ENCODE measurements around the gene PRR5L.

Gene PRR5L

GRCh38 chr11:36460220-36460619 is 164.1 kb downstream of the PRR5L start:
- WGBS (ENCODE audit: extremely low coverage, insufficient coverage, insufficient read length), result no CpG with 5 or more reads among the region's 10 CpGs
- Histone ChIP-seq H2AK5ac (ENCODE audit: low read length) (no peak overlapping the region), H3K27me3 (ENCODE audit: insufficient read depth, low read length) (no peaks in the 10 kb centered on the region), H4K12ac (ENCODE audit: low read depth, low read length) (no peak overlapping the region), H3K4me2 (ENCODE audit: low read length) (no peak overlapping the region), H3K79me1 (ENCODE audit: low read length) (peaks cover 16% of the 10 kb centered on the region), H3K27ac (ENCODE audit: low read depth, low read length) (no peak overlapping the region), H2BK5ac (ENCODE audit: low read depth, low read length, poor library complexity) (no peak overlapping the region), H4K91ac (ENCODE audit: low read depth, low read length) (no peak overlapping the region), H3K18ac (ENCODE audit: low read length) (no peak overlapping the region), H3K4ac (ENCODE audit: low read depth, low read length) (no peak overlapping the region), H3K14ac (ENCODE audit: low read length) (no peak overlapping the region), H3K9ac (ENCODE audit: low read length) (no peak overlapping the region), H3K36me3 (ENCODE audit: control insufficient read depth in 1 of 2, insufficient read depth in 2 of 2, low read length in 2 of 2) (peaks cover 8 to 17% of the 10 kb centered on the region in 2 experiments), H3K4me1 (ENCODE audit: control insufficient read depth in 1 of 2, insufficient read depth in 2 of 2, low read length in 2 of 2) (peaks cover 22% of the 10 kb centered on the region in 2 experiments), H3K9me3 (ENCODE audit: insufficient read depth, low read depth, low read length) (no peaks in the 10 kb centered on the region), H3K4me3 (ENCODE audit: low read depth, low read length) (no peak overlapping the region), H2AFZ (ENCODE audit: insufficient read depth, low read length, poor library complexity) (no peak overlapping the region), H2BK120ac (ENCODE audit: insufficient read depth, low read length, poor library complexity) (no peak overlapping the region), H4K8ac (ENCODE audit: low read depth, low read length) (no peak overlapping the region), H2BK12ac (ENCODE audit: low read length) (no peak overlapping the region), H3K79me2 (ENCODE audit: control insufficient read depth, insufficient read depth, low read length, poor library complexity) (peaks cover 3% of the 10 kb centered on the region), H3K23ac (ENCODE audit: low read length) (no peak overlapping the region)
- DNase-seq, result no peak

- no peak overlapping the region for H2BK5ac ChIP-seq (ENCODE audit: low read depth, low read length, poor library complexity)
- no peak overlapping the region for H3K9ac ChIP-seq (ENCODE audit: low read length)
- H3K14ac ChIP-seq (ENCODE audit: low read length), result no peak overlapping the region
- H3K4ac ChIP-seq (ENCODE audit: low read depth, low read length), result no peak overlapping the region
- no peak overlapping the region for H2BK120ac ChIP-seq (ENCODE audit: insufficient read depth, low read length, poor library complexity)
- no peak overlapping the region for H2AK5ac ChIP-seq (ENCODE audit: low read length)
- no peaks in the 10 kb centered on the region for H3K79me2 ChIP-seq (ENCODE audit: control insufficient read depth, insufficient read depth, low read length, poor library complexity)
- no peaks in the 10 kb centered on the region for H3K27me3 ChIP-seq (ENCODE audit: insufficient read depth, low read length)
- H4K8ac ChIP-seq (ENCODE audit: low read depth, low read length), result no peak overlapping the region
- peak overlapping the region; percentile 36 for H3K4me3 ChIP-seq (ENCODE audit: low read depth, low read length)
- H3K9me3 ChIP-seq (ENCODE audit: insufficient read depth, low read depth, low read length), result no peaks in the 10 kb centered on the region
- DNase-seq, result no peak
- H3K27ac ChIP-seq (ENCODE audit: low read depth, low read length), result no peak overlapping the region
- H3K18ac ChIP-seq (ENCODE audit: low read length), result no peak overlapping the region
- H4K12ac ChIP-seq (ENCODE audit: low read depth, low read length), result no peak overlapping the region
- H2BK12ac ChIP-seq (ENCODE audit: low read length), result no peak overlapping the region
- no peak overlapping the region for H4K91ac ChIP-seq (ENCODE audit: low read depth, low read length)
- peaks cover 6 to 27% of the 10 kb centered on the region in 2 experiments for H3K36me3 ChIP-seq (ENCODE audit: control insufficient read depth in 1 of 2, insufficient read depth in 2 of 2, low read length in 2 of 2)
- H3K23ac ChIP-seq (ENCODE audit: low read length), result no peak overlapping the region
- H3K4me1 ChIP-seq (ENCODE audit: control insufficient read depth in 1 of 2, insufficient read depth in 2 of 2, low read length in 2 of 2), result peaks cover 6 to 9% of the 10 kb centered on the region in 2 experiments
- H2AFZ ChIP-seq (ENCODE audit: insufficient read depth, low read length, poor library complexity), result no peak overlapping the region
- H3K79me1 ChIP-seq (ENCODE audit: low read length), result peaks cover 5% of the 10 kb centered on the region
- no peak overlapping the region for H3K4me2 ChIP-seq (ENCODE audit: low read length)
- WGBS (ENCODE audit: extremely low coverage, insufficient coverage, insufficient read length), result no CpG with 5 or more reads among the region's 15 CpGs
Observed at GRCh38 chr11:36462321-36462720, 166.2 kb downstream of the PRR5L start.

DNA sequence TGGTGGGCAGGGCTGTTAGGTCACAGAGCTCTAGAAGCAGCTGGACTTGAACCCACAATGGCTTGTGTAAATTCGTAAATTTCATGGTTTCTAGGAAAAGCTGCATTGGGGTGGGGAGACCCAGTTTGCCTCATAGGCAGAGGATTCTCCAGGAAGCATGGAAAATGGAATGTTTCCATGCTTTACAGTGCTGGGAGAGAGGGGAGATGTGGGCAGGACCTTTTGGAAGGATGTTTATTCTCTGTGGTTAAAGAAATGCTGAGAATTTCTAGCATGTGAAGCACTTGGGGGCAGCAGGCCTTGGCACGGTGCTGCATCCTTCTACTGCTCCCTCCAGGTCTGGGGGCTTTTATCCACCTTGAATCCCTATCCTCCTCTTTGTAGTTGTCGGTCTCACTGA is 167.7 kb downstream of the PRR5L start:
- Histone ChIP-seq H3K23ac (ENCODE audit: low read length) (no peak overlapping the region), H3K9ac (ENCODE audit: low read length) (no peak overlapping the region), H3K4ac (ENCODE audit: low read depth, low read length) (no peak overlapping the region), H2BK5ac (ENCODE audit: low read depth, low read length, poor library complexity) (no peak overlapping the region), H3K4me3 (ENCODE audit: low read depth, low read length) (no peak overlapping the region), H3K14ac (ENCODE audit: low read length) (no peak overlapping the region), H3K79me2 (ENCODE audit: control insufficient read depth, insufficient read depth, low read length, poor library complexity) (no peaks in the 10 kb centered on the region), H2BK12ac (ENCODE audit: low read length) (no peak overlapping the region), H3K79me1 (ENCODE audit: low read length) (peaks cover 5% of the 10 kb centered on the region), H4K91ac (ENCODE audit: low read depth, low read length) (peak overlapping the region; percentile 19), H3K27me3 (ENCODE audit: insufficient read depth, low read length) (no peaks in the 10 kb centered on the region), H4K12ac (ENCODE audit: low read depth, low read length) (no peak overlapping the region), H3K4me1 (ENCODE audit: control insufficient read depth in 1 of 2, insufficient read depth in 2 of 2, low read length in 2 of 2) (peaks cover 6 to 9% of the 10 kb centered on the region in 2 experiments), H3K27ac (ENCODE audit: low read depth, low read length) (no peak overlapping the region), H4K8ac (ENCODE audit: low read depth, low read length) (no peak overlapping the region), H2AK5ac (ENCODE audit: low read length) (no peak overlapping the region), H2BK120ac (ENCODE audit: insufficient read depth, low read length, poor library complexity) (peak overlapping the region; percentile 18), H3K9me3 (ENCODE audit: insufficient read depth, low read depth, low read length) (no peaks in the 10 kb centered on the region), H2AFZ (ENCODE audit: insufficient read depth, low read length, poor library complexity) (no peak overlapping the region), H3K4me2 (ENCODE audit: low read length) (no peak overlapping the region), H3K18ac (ENCODE audit: low read length) (no peak overlapping the region), H3K36me3 (ENCODE audit: control insufficient read depth in 1 of 2, insufficient read depth in 2 of 2, low read length in 2 of 2) (peaks cover 6 to 20% of the 10 kb centered on the region in 2 experiments)
- WGBS (ENCODE audit: extremely low coverage, insufficient coverage, insufficient read length), result no CpG with 5 or more reads among the region's 3 CpGs
- DNase-seq, result no peak

DNA sequence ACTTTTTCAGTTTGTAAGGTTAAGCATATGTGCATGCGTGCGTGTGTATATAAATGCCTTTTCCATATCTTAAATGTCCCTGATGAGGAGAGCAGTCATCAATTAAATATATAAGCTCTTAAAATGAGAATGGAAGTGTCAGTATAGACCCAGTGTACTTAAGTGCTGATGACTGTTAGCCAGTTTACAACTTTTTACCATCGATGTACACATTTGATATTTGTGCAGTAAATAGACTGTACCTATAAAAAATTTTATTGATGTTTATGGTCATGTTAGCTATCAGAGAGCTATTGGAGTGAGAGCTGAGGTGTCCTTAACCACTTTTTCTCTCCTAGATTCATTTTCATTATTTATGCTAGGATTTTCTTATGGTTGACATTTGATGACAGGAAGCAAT is 168.6 kb downstream of the PRR5L start:
- Histone ChIP-seq H4K12ac (ENCODE audit: low read depth, low read length) (no peak overlapping the region), H3K4me1 (ENCODE audit: control insufficient read depth in 1 of 2, insufficient read depth in 2 of 2, low read length in 2 of 2) (peaks cover 6 to 11% of the 10 kb centered on the region in 2 experiments), H2AK5ac (ENCODE audit: low read length) (no peak overlapping the region), H3K79me1 (ENCODE audit: low read length) (peaks cover 5% of the 10 kb centered on the region), H3K14ac (ENCODE audit: low read length) (no peak overlapping the region), H2BK120ac (ENCODE audit: insufficient read depth, low read length, poor library complexity) (no peak overlapping the region), H4K91ac (ENCODE audit: low read depth, low read length) (no peak overlapping the region), H2BK12ac (ENCODE audit: low read length) (no peak overlapping the region), H3K4ac (ENCODE audit: low read depth, low read length) (no peak overlapping the region), H2BK5ac (ENCODE audit: low read depth, low read length, poor library complexity) (no peak overlapping the region), H3K36me3 (ENCODE audit: control insufficient read depth in 1 of 2, insufficient read depth in 2 of 2, low read length in 2 of 2) (peaks cover 6 to 20% of the 10 kb centered on the region in 2 experiments), H3K18ac (ENCODE audit: low read length) (no peak overlapping the region), H3K4me2 (ENCODE audit: low read length) (no peak overlapping the region), H3K79me2 (ENCODE audit: control insufficient read depth, insufficient read depth, low read length, poor library complexity) (no peaks in the 10 kb centered on the region), H3K9me3 (ENCODE audit: insufficient read depth, low read depth, low read length) (no peaks in the 10 kb centered on the region), H4K8ac (ENCODE audit: low read depth, low read length) (no peak overlapping the region), H3K9ac (ENCODE audit: low read length) (no peak overlapping the region), H3K27me3 (ENCODE audit: insufficient read depth, low read length) (no peaks in the 10 kb centered on the region), H3K4me3 (ENCODE audit: low read depth, low read length) (no peak overlapping the region), H3K27ac (ENCODE audit: low read depth, low read length) (no peak overlapping the region), H2AFZ (ENCODE audit: insufficient read depth, low read length, poor library complexity) (no peak overlapping the region), H3K23ac (ENCODE audit: low read length) (no peak overlapping the region)
- WGBS (ENCODE audit: extremely low coverage, insufficient coverage, insufficient read length), result no CpG with 5 or more reads among the region's 3 CpGs
- DNase-seq, result no peak

Measured in trophoblast cell (in vitro differentiated cells and primary cell).